ENCODE results near the gene VMO1.

DNA sequence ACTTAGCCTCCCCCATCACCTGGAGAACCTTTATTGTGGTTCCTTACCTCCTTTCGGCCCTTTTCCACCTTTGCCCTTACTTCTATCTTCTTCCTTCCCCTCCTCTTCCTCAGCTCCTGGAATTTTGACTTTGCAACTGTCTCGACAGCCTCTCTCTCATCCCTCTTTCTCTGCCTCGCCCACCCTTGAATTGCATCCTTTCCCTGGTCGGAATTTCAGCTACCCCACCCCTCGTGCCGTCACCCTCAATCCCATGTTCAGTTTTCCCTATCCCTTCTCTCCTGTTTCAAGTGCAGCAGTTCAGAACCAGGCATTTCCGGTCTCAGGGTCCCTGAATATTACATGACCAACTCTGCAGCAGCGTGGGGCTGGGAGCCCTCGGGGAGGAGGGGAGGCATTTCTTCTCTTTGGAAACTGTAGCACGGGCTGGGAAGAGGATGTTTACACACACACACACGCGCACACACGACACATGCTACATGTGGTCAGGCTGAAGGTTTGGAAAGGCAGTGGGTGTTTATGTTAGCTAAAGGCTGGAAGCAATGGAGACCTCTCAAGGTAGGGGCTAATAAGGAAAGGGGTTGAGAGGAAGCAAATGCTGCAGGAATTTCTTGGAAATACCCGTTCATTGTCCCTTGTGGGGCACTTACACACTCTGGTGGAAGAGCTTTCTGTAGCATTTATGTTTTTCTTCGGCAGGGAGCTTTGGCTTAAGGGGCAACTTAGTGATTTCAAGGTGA, 47.9 kb upstream of the VMO1 start:
- TF ChIP-seq CTCF (IDR thresholded peaks at IDR 0.05): no peak
- no peak for TF ChIP-seq POLR2A (IDR thresholded peaks at IDR 0.05)
- no peak for TF ChIP-seq POLR2AphosphoS5 (IDR thresholded peaks at IDR 0.05)
- no peak for TF ChIP-seq EP300 (IDR thresholded peaks at IDR 0.05)
